Breast epithelium (tissue), 3 donors: ENCODE results near the gene GRIP2.

Experiments
- POLR2A ChIP-seq: fragments of 450-650 bp; IDR thresholded peaks from one replicate; pipeline ENCODE4 v1.6.1; 2016; ENCODE audit warnings: antibody characterized with exemption, mild to moderate bottlenecking, moderate library complexity
- POLR2AphosphoS5 ChIP-seq, 3 donors: sonication (generic); formaldehyde crosslinking; IDR thresholded peaks; one replicate each; pipeline ENCODE4 v1.6.1; 2017; ENCODE audit warnings: antibody characterized with exemption in 3 of 3
- TF ChIP-seq, protein P1 (sequence below), 3 donors: fragments of 450-650 bp; IDR thresholded peaks; one replicate each; pipeline ENCODE4 v1.5.1; 2016 to 2017; ENCODE audit warnings: antibody characterized with exemption in 3 of 3, mild to moderate bottlenecking in 3 of 3, moderate library complexity in 3 of 3

DNA sequence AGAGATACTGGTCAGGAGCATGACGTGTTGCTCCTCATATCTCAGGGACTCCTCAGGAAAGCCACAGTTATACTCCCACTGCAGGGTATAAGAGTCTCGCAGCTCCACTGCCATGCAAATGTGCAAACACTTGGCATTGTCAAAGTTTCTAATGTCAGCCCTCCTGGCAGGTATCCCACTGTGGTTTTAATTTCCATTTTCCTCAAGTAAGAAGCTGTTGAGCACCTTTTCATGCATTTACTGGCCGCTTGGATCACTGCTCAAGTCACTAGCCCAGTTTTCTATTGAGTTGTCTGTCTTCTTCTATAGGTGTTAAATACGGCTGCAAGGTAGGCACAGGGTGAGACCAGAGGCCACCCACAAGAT, 41.9 kb upstream of the GRIP2 start:
- TF ChIP-seq, protein P1, sequence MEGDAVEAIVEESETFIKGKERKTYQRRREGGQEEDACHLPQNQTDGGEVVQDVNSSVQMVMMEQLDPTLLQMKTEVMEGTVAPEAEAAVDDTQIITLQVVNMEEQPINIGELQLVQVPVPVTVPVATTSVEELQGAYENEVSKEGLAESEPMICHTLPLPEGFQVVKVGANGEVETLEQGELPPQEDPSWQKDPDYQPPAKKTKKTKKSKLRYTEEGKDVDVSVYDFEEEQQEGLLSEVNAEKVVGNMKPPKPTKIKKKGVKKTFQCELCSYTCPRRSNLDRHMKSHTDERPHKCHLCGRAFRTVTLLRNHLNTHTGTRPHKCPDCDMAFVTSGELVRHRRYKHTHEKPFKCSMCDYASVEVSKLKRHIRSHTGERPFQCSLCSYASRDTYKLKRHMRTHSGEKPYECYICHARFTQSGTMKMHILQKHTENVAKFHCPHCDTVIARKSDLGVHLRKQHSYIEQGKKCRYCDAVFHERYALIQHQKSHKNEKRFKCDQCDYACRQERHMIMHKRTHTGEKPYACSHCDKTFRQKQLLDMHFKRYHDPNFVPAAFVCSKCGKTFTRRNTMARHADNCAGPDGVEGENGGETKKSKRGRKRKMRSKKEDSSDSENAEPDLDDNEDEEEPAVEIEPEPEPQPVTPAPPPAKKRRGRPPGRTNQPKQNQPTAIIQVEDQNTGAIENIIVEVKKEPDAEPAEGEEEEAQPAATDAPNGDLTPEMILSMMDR (IDR thresholded peaks at IDR 0.05) = no peak
- TF ChIP-seq POLR2AphosphoS5 (IDR thresholded peaks at IDR 0.05) (no peak), POLR2A (no peak)
